Activated naive CD8-positive, alpha-beta T cell treated with anti-CD3 and anti-CD28 coated beads, Interleukin-2, amount 10 ng/mL, durations not matched to agents 7 days and 5 days (primary cell): ENCODE results near the gene IZUMO1. TPM values are rescaled to one million over a fixed set of nuclear protein-coding genes. Genes with fewer than 3 reads are reported as not detected.
"Not testable (repeated sequence)": the region's sequence is repeated elsewhere in the genome, so short reads cannot be mapped to it uniquely, and the experiment has no call there.

Source experiments
- ATAC-seq: fragments of 150-1000 bp; cut with Tn5 transposase; one replicate; pipeline ENCODE4 v1.10.0; 2021; ENCODE audit warnings: low read depth, moderate library complexity
- POLR2A ChIA-PET: fragments of 350-600 bp; sonication (Branson Sonifier 250); formaldehyde crosslinking; loops from one replicate; lab custom pipeline; 2021; ENCODE audit warnings: antibody characterized with exemption; lab: Charles Lee
- DNase-seq: peaks from one replicate; pipeline ENCODE4 v3.0.0; 2021
- H3K27ac Mint-ChIP-seq: one replicate; pipeline ENCODE4 v1.8.0; 2022; ENCODE audit warnings: mild to moderate bottlenecking, mixed read lengths
- H3K27me3 Mint-ChIP-seq: one replicate; pipeline ENCODE4 v1.8.0; 2022; ENCODE audit warnings: mild to moderate bottlenecking, moderate library complexity, mixed read lengths
- H3K36me3 Mint-ChIP-seq: one replicate; pipeline ENCODE4 v1.8.0; 2021; ENCODE audit warnings: mild to moderate bottlenecking, mixed read lengths
- H3K4me1 Mint-ChIP-seq: one replicate; pipeline ENCODE4 v1.8.0; 2021; ENCODE audit warnings: mixed read lengths
- H3K4me3 Mint-ChIP-seq: one replicate; pipeline ENCODE4 v1.8.0; 2022; ENCODE audit warnings: mild to moderate bottlenecking, moderate library complexity, mixed read lengths
- H3K9me3 Mint-ChIP-seq: one replicate; pipeline ENCODE4 v1.8.0; 2021; ENCODE audit warnings: mixed read lengths
- total RNA-seq, 2 experiments: library from RNA; stranded (reverse); gene quantifications; one replicate each; pipeline ENCODE4 v1.2.3, GENCODE V29; 2021

Gene IZUMO1
- total RNA-seq, 2 experiments from 2014 or later: not detected

DNA sequence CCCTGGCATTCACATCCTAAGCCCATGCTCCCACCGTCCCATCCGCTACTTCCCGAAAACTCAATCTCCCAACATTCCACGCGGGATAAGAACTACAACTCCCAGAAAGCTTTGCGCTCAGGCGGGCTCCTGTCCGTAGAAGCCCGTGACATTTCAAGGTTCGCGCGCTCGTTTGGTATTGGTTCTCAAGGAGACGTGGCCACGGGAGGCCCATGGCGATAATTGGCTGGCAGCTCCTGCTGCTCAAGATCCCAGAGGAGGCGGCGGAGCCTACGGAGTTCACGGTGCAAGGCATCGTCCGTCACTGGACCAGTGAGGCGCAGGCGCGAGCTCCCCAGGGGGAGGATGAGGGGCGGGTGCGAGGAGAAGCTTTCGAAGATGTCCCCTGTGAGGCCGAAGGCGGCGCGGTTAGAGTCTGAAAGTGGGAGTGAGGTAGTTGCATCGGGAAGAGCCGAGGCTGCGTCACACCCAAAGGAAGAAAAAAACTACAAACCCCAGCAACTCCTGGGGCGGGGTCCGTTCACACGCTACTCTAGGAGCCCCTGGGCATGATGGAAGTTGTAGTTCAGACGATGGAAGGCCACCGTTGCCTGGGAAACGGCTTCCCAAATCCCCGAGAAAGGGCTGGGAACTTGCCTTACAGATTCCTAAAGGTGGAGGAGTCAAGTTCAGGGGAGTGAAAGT is 26.0 kb downstream of the IZUMO1 start:
- POLR2A ChIA-PET: interaction anchor here (0.7 to 1.5 kb wide), 5 partner anchors 18 to 101 kb away, joined by 3 to 4 read pairs (median 4); partner anchors contain the start of genes RPL18 and SPHK2
- H3K4me3 Mint-ChIP-seq: peak overlapping the region; percentile 88
- peak; percentile 97 for ATAC-seq
- peaks cover 17% of the 10 kb centered on the region for H3K4me1 Mint-ChIP-seq
- H3K27me3 Mint-ChIP-seq: peaks cover 1% of the 10 kb centered on the region
- DNase-seq: peak; percentile 87
- H3K9me3 Mint-ChIP-seq: peaks cover 8% of the 10 kb centered on the region
- peak overlapping the region; percentile 94 for H3K27ac Mint-ChIP-seq
- H3K36me3 Mint-ChIP-seq: peaks cover 11% of the 10 kb centered on the region

DNA sequence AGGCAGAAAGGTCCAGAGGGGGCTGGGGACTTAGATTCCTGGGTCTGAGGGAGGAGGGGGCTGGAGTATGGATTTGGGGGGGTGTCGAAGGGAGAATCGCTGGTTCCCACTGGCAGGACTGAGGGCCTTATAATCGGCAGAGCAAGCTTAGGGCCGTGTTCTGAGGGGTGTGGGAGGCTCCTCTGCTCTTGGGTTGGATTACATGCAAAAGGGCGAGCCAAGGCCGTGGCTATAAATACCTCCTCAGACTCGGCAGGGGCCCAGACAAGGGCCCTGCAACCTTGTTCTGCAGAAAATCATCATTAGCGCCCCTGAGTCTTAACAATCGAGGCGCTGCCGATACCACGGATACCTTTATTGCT is 26.5 kb downstream of the IZUMO1 start:
- POLR2A ChIA-PET: interaction anchor here (0.7 to 1.5 kb wide), 4 partner anchors 19 to 101 kb away, joined by 4 read pairs; partner anchors contain the start of genes RPL18 and SPHK2
- Mint-ChIP-seq H3K4me3 (peak overlapping the region; percentile 88), H3K27ac (peak overlapping the region; percentile 94), H3K9me3 (peaks cover 5% of the 10 kb centered on the region), H3K36me3 (peaks cover 6% of the 10 kb centered on the region), H3K4me1 (peaks cover 12% of the 10 kb centered on the region), H3K27me3 (peaks cover 1% of the 10 kb centered on the region)
- peak; percentile 8 for ATAC-seq
- DNase-seq: no peak

DNA sequence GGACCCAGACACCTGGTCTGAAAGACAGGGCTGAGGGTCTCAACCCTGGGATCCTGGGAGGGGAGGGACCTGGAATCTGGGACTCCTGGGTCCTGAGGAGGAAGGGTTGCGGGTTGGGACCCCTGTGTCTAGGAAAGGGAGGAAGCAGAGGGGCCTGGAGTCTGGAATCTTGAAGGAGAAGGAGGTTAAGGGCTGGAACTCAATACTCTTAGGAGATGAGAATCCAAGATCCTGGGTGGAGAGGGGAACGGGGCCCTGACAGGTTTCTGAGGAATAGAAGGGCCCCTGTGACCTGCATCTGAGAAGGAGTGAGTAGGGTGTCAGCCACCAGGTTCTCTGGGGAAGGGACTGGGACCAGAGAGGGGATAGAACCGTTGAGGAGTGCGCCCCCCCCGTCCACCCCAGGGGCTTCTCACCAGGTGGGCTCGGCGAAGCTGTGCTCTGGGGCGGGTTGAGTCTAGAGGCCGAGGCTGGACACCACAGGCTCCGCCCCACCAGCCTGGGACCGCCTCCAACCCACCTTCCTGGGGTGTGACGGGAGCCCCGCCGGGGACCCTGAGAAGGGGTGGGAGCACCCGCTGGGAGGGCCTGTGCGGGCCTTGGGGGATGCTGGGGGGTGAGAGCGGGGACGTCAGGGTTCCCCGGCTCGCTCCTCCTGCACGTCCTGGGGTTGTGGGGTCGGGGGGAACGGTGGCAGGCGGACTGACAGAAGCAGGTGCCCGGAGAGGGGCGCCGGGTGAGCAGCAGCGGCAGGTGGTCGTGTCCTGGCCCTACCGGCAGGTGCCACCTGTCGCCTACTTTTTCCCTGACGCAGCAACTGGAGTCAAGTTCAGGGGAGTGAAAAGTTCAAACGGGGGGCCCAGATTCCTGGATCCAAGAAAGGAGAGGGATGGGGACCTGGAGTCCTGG is 27.2 kb downstream of the IZUMO1 start, which contains the start of gene MAMSTR:
Gene MAMSTR (minus strand): TSS at position 463 of the 909 bp plus-strand sequence. CDS start 694 bp downstream, outside the sequence.
- peaks cover 11% of the 10 kb centered on the region for H3K4me1 Mint-ChIP-seq
- H3K36me3 Mint-ChIP-seq: no peaks in the 10 kb centered on the region
- H3K9me3 Mint-ChIP-seq: no peaks in the 10 kb centered on the region
- H3K27ac Mint-ChIP-seq: peak within 1 kb of the TSS; percentile 94
- POLR2A ChIA-PET: no interaction called here
- peak within 1 kb of the TSS; percentile 88 for H3K4me3 Mint-ChIP-seq
- H3K27me3 Mint-ChIP-seq: peaks cover 1% of the 10 kb centered on the region
- DNase-seq (no peak), ATAC-seq (no peak)

DNA sequence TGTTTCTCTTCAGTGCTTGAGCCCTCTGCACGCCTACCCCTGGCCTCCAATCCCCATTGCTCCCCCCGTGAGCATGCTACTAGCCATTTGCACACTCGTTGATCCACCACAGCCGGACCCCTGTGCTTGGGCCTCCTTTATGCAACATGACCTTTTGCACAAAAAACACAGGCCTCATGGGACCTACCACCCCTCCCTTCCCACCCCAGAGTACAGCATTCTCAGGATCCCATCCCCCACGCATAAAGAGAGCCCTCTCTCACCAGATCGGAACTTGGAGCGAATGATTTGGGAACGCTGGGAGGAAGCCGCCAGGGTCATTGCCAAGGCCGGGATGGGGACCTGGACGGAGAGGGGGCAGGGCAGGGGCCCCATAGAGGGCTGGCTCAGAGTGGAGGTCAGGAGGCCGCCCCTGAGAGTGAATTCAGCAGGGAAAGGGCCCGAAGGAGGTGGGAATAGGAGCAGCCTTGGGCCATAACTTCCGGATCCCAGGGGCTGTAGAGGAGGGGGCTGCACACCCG is 27.9 kb downstream of the IZUMO1 start:
- ATAC-seq: no peak
- POLR2A ChIA-PET: no interaction called here
- Mint-ChIP-seq H3K4me3 (no peak overlapping the region), H3K9me3 (no peaks in the 10 kb centered on the region), H3K36me3 (no peaks in the 10 kb centered on the region), H3K27me3 (peaks cover 1% of the 10 kb centered on the region), H3K27ac (no peak overlapping the region), H3K4me1 (peaks cover 12% of the 10 kb centered on the region)
- no peak for DNase-seq

DNA sequence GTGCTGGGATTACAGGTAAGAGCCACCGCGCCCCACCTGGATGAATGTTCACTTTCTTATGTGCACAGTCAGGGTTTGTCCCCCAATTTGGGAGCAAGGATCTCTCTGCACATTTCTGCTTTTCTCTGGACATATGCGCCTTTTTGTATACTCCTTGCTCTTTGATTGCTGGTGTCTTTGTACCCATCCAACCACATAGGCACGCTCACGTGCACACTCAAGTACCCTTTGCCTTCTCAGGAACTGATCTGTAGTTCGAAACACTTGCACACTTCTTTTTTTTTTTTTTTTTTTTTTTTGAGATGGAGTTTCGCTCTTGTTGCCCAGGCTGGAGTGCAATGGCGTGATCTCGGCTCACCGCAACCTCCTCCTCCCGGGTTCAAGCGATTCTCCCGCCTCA is 28.6 kb downstream of the IZUMO1 start:
- H3K27ac Mint-ChIP-seq, H3K36me3 Mint-ChIP-seq, H3K9me3 Mint-ChIP-seq, ATAC-seq, POLR2A ChIA-PET, H3K4me3 Mint-ChIP-seq, H3K27me3 Mint-ChIP-seq, DNase-seq: not testable (repeated sequence)
- peaks cover 12% of the 10 kb centered on the region for H3K4me1 Mint-ChIP-seq

DNA sequence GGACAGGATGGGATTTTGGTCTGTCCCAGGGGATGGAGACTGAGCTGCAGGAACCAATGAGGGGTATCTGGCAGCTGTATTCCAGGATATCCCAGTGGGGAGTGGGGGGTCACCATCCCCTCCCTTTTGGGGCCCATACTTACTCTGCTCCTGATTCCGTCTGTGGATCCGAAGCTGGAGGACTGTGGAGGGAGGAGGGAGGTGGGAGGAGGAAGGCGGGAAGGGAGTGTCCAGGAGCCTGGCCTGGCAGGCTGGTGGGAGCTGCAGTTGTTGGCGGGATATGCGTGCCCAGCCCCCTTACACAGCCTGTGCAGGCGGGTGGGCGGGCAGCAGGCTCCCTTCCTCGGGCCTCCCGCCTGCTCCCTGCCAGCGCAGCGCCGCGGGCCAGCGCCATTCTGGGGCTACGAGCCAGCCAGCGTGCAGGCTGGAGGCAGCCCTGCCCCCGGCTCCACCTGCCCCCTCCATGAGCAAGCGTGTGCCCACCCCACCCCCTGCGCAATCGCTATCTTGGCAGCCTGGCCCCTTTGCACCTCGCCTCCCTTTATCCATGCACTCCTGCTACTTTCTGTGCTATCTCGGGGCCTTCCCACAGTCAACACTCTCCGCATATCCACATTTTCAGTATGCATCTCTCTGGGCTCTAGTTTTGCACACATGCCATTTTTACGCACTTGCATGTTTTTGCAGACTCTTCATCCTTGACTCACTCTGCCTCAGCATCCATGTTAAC is 30.0 kb downstream of the IZUMO1 start:
- Mint-ChIP-seq H3K27me3 (peaks cover 1% of the 10 kb centered on the region), H3K4me3 (no peak overlapping the region), H3K4me1 (peaks cover 13% of the 10 kb centered on the region), H3K36me3 (peaks cover 2% of the 10 kb centered on the region), H3K9me3 (no peaks in the 10 kb centered on the region), H3K27ac (no peak overlapping the region)
- ATAC-seq: no peak
- DNase-seq: no peak
- POLR2A ChIA-PET: interaction anchor here (0.7 to 1.3 kb wide), 4 partner anchors 9 to 29 kb away, joined by 3 to 6 read pairs (median 3); no protein-coding TSS in a partner anchor

DNA sequence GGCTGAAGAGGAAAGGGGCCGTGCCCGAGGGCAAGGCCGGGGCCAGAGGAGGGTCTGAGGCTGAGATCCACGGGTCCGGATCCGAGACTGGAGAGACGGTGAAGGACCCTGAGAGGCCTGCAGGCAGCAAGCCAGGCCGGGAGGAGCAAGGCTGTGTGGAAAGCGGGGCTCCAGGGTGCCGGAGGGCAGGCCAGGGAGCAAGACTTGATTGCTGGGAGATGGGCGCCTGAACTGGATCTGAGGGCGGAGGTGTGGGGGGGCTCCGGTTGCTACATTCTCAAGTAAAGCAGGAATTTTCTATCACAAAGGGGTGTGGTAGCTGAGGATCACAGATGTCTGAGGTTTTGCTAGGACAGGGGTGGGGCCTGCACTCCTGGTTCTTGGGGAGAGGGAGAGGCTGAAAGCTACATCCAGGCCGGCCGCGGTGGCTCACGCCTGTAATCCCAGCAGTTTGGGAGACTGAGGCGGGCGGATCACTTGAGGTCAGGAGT is 31.0 kb downstream of the IZUMO1 start:
- peak overlapping the region; percentile 18 for H3K4me3 Mint-ChIP-seq
- POLR2A ChIA-PET: interaction anchor here (0.9 to 1.3 kb wide), 3 partner anchors 10 to 23 kb away, joined by 3 to 6 read pairs (median 3); no protein-coding TSS in a partner anchor
- peaks cover 1% of the 10 kb centered on the region for H3K27me3 Mint-ChIP-seq
- peaks cover 10% of the 10 kb centered on the region for H3K4me1 Mint-ChIP-seq
- peaks cover 5% of the 10 kb centered on the region for H3K36me3 Mint-ChIP-seq
- no peak for ATAC-seq
- peak overlapping the region; percentile 16 for H3K27ac Mint-ChIP-seq
- H3K9me3 Mint-ChIP-seq: peaks cover 2% of the 10 kb centered on the region
- DNase-seq: no peak

DNA sequence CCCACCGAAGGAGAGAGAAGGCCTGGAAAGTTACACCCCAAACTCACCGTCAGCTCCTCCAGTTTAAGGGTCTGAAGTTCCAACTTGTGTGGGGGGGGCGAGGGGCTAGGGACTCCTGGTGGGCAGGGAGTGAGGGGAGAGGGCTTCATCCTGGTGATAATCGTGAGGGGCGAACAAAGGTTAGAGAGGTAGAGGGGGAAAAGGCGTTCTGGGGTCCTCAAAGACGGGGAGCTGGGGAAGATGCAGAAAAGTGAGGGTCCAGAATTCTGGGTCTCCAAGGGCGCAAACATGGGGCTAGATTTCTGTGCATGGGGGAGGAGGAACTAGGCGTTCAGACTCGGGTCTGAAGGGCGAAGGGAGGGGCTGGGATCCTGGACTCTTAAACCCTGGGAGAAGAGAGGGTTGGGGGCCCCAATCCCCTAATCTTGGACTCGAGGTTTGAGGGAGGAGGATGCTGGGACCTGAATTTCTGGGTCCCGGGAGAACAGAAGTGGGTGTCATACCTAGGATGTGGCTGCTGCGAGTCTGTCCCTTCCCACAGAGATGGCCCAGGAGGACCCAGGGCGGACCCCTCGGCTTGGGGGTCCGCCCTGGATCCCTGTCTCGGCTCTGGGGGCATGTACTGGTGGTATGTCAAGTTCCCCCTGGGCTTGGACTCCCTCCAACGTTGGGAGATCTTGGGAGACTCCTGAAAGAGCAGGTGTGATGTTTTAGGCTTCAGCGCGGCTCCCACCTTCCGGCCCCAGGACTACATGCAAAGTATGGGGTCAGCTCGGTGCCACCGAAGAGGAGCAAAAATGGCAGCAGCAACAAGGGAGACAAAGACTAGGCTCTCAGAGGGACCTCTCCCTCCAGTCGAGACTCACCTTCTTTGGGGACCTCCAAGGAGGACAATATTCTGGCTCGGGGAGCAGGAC is 31.7 kb downstream of the IZUMO1 start:
- Mint-ChIP-seq H3K36me3 (peaks cover 6% of the 10 kb centered on the region), H3K9me3 (peaks cover 2% of the 10 kb centered on the region), H3K27me3 (peaks cover 1% of the 10 kb centered on the region), H3K4me3 (peak overlapping the region; percentile 84), H3K4me1 (peaks cover 7% of the 10 kb centered on the region), H3K27ac (peak overlapping the region; percentile 85)
- no peak for DNase-seq
- no peak for ATAC-seq
- POLR2A ChIA-PET: interaction anchor here (0.9 to 1.2 kb wide), 2 partner anchors 13 to 24 kb away, joined by 3 to 6 read pairs; no protein-coding TSS in a partner anchor

DNA sequence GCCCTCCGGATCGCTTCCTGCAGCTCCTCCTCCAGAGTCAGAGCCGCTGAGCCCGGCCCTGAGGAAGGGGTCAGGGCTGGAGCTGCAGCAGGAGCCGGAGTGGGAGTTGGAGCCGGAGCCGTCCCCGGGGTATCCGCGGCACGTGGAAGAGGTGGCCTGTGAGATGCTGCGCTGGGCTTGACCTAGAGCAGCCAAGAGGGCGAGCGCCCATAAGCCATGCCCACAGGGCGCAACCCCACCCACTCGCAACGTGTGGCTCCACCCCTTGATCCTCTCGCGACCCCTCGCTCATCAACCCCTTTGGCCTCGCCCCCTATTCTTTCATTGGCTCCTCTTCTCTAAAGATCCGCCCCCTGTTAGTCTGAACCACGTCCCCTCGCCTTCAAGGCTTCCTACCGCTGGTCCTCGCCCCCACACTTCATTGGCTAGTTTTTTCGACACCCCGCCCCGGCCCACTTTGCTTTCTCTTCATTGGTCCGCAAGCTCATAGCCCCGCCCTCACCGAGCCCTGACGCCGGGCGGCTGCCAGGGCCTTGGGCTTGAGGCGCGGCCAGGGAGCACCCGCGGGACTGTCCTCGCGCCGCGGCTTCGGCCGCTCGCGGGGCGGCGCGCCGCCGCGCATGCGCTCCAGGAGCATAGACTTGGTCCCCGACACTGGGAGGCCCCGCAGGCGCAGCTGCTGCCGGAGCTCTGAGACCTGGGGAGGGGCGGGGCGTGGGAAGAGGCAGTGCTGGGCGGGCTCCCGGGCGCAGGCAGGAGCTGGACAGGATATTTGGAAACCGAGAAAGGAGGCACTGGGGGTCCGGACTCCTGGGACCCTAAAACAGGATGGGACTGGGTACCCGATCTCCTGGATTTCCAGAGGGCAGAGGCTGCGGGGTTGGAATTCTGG is 32.6 kb downstream of the IZUMO1 start:
- peaks cover 7% of the 10 kb centered on the region for H3K4me1 Mint-ChIP-seq
- ATAC-seq (peak; percentile 91), DNase-seq (peak; percentile 98)
- H3K27ac Mint-ChIP-seq: peak overlapping the region; percentile 85
- H3K36me3 Mint-ChIP-seq: peaks cover 6% of the 10 kb centered on the region
- peaks cover 1% of the 10 kb centered on the region for H3K27me3 Mint-ChIP-seq
- POLR2A ChIA-PET: interaction anchor here (0.9 to 1.2 kb wide), 5 partner anchors 13 to 158 kb away, joined by 3 to 6 read pairs (median 3); partner anchors contain the start of genes CA11 and PPP1R15A
- H3K9me3 Mint-ChIP-seq: peaks cover 2% of the 10 kb centered on the region
- peak overlapping the region; percentile 84 for H3K4me3 Mint-ChIP-seq

DNA sequence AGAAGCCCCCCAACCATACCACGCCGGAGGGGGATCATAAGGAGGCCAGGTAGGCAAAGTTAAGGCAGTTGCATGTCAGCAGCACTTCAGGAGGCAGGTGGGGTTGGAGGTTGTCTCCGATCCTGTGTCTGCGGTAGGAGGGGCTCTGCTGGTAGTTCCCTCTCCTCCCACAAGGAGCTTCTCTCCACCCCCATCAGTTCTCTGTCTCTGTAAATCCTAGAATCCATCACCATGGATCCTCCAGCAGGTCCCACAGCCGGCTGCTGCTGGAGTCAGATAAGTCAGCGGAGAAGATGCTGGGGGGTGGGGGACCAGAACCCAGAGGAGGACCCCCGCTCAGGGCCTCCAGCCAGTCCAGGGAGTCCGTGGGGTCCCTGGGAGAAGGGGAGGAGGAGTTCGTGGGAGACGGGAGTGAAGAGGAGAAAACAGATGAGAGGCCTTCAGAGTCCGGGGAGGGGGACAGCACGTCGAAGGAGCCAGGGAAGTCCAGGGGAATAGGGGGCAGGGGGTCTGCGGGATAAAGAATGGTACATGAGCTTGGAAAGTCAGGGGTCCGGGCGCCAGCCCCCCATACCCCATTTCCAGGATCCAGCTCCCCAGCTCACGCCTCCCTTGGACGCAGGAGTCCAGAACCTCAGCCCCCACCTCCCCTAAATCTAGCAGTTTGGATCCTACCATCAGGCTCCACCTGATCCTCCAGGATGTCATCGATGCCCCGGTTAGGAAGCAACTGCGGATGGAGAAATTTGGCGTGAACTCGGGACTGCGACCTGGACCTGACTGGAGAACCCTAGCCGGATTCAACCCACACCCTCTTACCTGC is 33.5 kb downstream of the IZUMO1 start:
- Mint-ChIP-seq H3K27ac (peak overlapping the region; percentile 61), H3K36me3 (peaks cover 10% of the 10 kb centered on the region), H3K4me3 (peak overlapping the region; percentile 84), H3K9me3 (peaks cover 4% of the 10 kb centered on the region), H3K4me1 (peaks cover 10% of the 10 kb centered on the region), H3K27me3 (peaks cover 1% of the 10 kb centered on the region)
- ATAC-seq (no peak), DNase-seq (no peak)
- POLR2A ChIA-PET: interaction anchor here (0.6 to 1.2 kb wide), 5 partner anchors 14 to 374 kb away, joined by 3 to 6 read pairs (median 4); partner anchors contain the start of genes CA11 and PPP1R15A
